HUDEP-2 (cell line): ENCODE measurements around the gene ZMIZ2.

ENCODE experiments used
- DNase-seq, 76 experiments: peaks; one replicate each; lab custom pipeline; 2025; ENCODE audit not compliant: unreplicated experiment in 76 of 76; lab: John Stamatoyannopoulos, UW

Gene ZMIZ2

GRCh38 chr7:44796504-44797328, 48.1 kb downstream of the ZMIZ2 start, which contains the start of gene PPIA:
Gene PPIA (plus strand): TSS chr7:44796681. CDS start chr7:44796725, 44 bp downstream.
- DNase-seq = peak; percentile 48 to 98 (median 97)

GRCh38 chr7:44797329-44798258, 48.9 kb downstream of the ZMIZ2 start:
- DNase-seq = peak in 74 of 76 experiments; percentile 11 to 88 (median 76)

GRCh38 chr7:44798649-44799305, 50.1 kb downstream of the ZMIZ2 start:
- DNase-seq = no peak

GRCh38 chr7:44799939-44800338, 51.3 kb downstream of the ZMIZ2 start:
- no peak for DNase-seq

GRCh38 chr7:44801890-44802289, 53.2 kb downstream of the ZMIZ2 start:
- DNase-seq = no peak

GRCh38 chr7:44802418-44803025, 53.9 kb downstream of the ZMIZ2 start:
- DNase-seq = peak in 1 of 76 experiments; percentile 19

- DNase-seq = peak in 1 of 76 experiments; percentile 13
These were observed 55.3 kb downstream of the ZMIZ2 start for GRCh38 chr7:44803828-44804519.

GRCh38 chr7:44805950-44806349, 57.3 kb downstream of the ZMIZ2 start:
- no peak for DNase-seq

- no peak for DNase-seq
These were observed 60.3 kb downstream of the ZMIZ2 start for GRCh38 chr7:44808914-44809393.

GRCh38 chr7:44811093-44811492, 62.4 kb downstream of the ZMIZ2 start:
- DNase-seq = no peak

GRCh38 chr7:44811571-44811970, 62.9 kb downstream of the ZMIZ2 start:
- DNase-seq = no peak

GRCh38 chr7:44814919-44815318, 66.3 kb downstream of the ZMIZ2 start:
- DNase-seq = peak in 1 of 76 experiments; percentile 40

GRCh38 chr7:44819292-44819691, 70.6 kb downstream of the ZMIZ2 start:
- DNase-seq = no peak
